RCC 7860 (cell line): ENCODE measurements around the gene PHF13.
A peak's percentile ranks its signal among the peaks of the same experiment; 100 is the strongest.

Experiments used
- DNase-seq: peaks from one replicate; pipeline ENCODE4 v3.0.0-alpha.2; 2015; ENCODE audit warnings: low spot score
- FAIRE-seq: peaks from 2 replicates; lab custom pipeline; 2012; peaks lifted over from hg19 to GRCh38; lab: Jason Lieb, UNC

The PHF13 gene

DNA sequence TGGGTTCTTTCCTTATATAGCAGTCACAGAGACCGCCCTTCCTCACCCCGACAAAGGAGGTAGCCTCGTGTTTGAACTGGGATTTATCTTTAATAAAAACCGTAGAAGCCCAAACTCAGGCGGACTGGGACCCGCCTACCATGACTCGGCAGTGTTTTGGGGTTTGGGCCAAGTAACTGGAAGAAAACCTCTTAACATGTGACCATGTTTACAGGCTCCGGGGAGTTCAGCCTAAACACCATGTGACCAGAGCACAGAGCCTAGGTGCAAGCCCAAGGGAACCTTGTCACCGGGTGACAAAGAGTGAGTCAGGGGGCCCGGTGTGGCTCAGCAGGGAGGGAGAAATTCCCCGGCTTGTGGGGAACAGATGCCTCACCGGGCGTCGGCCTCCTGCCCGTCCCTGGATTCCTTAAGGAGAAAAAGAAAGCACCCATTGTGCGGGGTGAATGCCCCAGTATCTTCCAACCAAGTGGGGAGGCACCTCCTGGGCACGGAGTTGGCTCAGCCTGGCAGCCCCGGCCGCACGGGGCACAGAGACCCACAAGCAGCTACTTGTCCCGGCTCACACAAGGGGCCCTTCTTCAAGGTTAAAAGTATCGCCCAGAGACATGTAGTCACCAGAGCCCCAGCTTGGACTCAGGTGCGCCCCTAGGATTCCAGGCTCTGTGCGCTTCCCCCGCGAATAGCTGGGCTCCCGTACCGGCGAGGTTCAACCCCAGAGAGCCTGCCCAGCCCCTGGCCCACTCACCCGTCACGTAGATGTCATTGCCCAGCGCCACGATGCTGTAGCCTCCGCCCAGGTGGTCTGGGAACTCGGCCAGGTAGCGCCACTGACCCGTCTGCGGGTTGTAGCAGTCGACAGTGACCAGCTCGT, 12.2 kb upstream of the PHF13 start:
- FAIRE-seq, result peak; percentile 90
- peak; percentile 96 for DNase-seq

DNA sequence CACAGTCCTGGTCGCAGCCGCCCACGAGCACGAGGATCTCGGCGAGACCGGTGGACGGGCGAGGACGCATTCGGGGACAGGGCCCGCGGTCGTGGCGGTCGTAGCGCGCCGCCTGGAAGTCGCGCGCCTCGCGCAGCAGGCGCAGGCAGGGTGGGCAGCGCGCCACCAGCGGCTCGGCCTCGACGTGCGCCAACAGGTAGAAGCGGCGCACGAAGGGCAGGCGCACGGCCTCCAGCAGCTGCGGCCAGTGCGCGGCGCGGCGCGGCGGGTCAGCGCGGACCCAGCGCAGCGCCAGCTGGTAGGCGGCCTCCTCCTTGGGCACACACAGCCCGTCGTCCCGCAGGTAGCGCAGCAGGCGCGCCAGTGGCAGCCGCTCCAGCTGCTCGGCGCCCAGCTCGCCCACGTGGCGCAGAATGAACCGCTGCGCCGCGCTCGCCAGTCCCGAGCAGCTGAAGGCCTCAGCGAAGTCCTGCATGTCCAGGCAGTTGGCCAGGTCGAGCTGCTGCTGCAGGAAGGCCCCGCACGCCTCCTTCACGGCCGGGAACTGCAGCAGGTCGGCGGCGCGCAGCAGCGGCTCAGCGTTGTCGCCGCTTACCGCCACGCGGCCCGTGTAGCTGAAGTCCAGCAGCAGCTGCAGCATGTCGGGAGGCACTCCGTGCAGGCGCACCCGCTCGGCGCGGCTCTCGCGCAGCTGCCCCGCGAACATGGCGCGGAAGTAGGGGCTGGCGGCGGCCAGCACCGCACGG, 11.4 kb upstream of the PHF13 start:
- FAIRE-seq (no peak), DNase-seq (no peak)

DNA sequence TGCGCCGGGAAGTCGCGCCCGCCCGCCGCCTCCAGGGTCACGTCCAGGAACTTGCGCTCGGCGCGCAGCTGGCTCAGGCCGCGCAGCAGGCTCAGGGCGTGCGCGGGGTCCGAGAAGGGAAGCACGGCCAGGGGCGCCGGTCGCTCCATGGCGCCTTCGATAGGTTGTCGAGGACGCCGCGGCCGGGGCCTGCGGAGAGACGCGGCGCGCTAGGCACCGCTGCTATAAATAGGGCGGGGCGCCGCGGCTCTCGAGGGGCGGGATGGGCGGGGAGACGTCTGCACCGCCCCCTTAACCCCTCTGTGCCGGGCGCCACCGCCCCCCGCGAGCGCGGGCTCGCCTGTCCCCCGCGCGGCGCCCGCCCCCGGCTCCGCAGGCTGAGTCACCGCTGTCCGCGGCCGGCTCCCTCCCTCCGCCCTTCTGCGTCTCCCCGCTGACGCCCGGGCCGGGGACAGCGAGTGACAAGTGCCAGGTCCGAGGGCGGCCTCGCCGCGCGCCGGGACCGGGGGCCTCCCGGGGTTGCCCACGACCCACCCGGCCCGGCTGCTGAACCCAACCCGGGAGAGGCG, 10.8 kb upstream of the PHF13 start, which contains the start of gene KLHL21:
Gene KLHL21, minus strand, starts transcription at position 201 of the 569 bp plus-strand sequence. Its CDS starts 52 bp downstream, at position 149.
- DNase-seq, result peak; percentile 85
- no peak for FAIRE-seq

DNA sequence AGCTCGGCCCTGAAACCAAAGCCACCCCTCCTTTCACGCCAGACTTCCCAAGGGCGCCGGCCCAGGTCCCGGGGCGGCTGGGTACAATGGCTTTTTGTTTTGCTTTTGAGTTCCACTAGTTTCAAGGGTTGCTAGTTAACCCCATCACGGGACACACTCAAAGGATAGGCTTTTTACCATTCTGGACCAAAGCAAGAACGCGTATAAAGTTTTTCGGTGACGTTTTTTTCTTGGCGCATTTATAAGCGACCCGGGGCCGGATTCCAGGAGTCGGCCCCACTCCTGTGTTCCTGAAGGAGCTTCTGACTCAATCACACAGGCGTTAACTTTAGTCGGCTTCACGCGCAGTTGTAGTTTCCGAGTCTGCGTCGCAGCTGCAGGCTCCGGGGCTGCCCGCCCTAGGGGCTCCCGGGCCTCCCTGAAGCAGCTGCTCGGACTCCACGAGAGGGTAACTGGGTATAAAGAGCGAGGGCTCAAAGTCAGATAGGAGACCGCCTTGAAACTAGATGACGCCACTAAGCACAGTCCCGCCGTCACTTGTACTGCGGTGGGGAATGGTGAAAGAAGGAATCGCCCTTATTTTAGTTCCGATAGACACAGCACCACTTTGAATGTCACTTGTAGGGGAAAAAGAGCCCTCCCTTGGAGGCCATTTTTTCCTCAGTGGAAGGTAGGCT, 10.2 kb upstream of the PHF13 start:
- FAIRE-seq (no peak), DNase-seq (no peak)

DNA sequence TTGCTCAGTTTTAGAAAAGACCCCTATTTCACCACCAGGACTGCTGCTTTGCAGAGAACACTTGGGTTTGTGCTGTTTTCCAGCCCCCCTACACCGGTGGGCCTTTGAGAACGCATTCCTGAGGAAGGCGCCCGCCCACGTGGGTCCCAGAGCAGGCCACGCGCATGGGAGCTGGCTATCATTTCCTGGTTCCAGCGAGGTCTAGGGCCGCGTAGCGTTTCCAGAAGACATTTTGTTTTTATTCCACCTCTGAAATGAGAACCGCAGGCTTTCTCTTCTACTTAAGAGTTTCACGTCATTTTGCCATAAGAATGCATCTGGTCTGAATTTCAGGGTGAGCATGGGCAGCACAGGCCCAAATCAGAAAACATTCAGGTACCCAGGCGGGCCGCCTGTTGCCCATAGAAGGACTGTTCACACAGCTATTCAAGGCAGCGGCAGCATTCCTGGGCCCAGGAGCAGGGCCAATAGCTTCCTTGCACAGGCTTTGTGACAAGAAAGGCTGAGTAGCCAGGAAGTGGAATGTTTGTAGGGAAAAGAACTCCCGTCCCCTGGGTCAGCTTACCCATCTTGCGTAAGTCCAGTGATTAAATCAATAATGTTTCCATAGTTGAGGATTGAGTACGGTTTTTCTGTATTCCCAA, 9.5 kb upstream of the PHF13 start:
- no peak for DNase-seq

DNA sequence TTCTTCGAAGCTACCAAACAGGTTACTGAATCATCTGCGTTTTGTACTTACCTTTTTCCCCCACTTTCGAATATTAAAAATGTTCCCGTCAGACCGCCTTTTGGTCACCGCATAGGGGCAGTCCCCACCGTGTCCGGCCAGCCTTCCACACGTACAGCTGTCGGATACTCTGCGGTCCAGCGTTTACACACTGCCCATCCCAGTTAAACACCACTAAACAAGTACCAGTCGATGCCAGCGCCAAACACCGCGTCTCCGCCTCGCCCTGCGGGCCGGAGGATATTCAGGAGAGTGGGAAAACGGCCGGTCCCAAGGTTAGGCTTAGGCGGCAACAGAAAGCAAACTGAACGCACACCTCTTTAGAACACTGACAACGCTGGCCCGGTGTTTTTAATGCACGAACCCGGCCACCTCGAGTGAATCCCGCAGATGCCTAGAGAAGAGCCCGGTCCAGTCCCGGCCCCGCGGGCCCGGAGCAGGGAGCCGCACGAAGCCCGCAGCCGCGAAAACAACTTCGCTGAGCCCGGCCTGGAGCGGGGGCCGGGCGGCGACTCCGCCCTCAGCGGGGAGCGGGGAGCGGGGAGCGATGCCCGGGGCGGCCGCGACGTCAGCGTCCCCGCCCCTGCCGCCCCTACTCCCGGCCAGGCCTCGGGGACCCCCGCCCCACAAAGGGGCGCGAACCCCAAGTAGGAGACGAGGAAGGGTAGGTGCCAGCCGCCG, 730 bp upstream of the PHF13 start:
- DNase-seq (peak; percentile 15), FAIRE-seq (no peak)

More for the DNA sequence above, 9.5 kb upstream of the PHF13 start:
- FAIRE-seq, result no peak

DNA sequence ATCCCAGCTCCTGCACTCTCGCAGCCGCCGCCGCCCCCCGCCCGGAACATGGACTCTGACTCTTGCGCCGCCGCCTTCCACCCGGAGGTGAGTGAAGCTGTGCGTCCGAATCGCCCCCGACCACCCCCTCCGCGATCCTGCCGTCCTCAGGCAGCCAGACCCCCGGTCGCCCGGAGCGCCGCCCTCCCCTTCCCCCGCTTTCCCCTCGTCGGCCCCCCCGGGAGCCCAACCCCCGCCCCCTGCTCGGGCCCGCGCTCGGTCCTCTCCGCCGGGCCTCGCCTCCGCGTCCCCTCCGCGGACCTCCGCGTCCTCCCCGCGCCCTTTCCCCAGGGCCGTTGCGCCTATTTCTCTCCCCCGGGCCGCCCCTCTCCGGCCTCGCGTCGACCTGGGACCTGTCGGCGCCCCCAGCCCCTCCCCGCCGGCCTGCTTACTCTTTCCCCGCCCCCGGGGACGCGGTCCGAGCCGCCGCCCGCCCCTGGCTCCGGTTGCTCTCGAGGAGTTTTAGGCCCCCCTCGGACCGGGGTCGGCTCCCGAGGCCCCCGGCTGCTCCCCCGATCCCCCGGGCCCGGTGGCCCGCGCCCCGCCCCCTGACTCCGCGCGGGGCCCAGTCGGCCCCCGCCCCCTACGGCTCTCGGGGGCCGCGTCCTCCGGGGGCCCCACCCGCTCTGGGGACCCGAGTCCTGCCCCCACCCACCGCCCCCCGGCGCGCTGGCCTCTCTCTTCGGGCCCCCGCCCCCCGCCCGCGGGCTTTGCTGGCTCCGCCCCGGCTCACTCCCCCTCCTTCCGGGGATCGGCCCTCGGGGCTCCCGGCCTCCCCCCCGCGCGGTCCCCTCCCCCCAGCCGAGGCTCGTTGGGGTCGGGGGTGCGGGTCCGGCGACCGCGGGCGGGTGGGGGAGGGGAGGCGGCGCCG, 743 bp downstream of the PHF13 start:
- DNase-seq (no peak), FAIRE-seq (no peak)

DNA sequence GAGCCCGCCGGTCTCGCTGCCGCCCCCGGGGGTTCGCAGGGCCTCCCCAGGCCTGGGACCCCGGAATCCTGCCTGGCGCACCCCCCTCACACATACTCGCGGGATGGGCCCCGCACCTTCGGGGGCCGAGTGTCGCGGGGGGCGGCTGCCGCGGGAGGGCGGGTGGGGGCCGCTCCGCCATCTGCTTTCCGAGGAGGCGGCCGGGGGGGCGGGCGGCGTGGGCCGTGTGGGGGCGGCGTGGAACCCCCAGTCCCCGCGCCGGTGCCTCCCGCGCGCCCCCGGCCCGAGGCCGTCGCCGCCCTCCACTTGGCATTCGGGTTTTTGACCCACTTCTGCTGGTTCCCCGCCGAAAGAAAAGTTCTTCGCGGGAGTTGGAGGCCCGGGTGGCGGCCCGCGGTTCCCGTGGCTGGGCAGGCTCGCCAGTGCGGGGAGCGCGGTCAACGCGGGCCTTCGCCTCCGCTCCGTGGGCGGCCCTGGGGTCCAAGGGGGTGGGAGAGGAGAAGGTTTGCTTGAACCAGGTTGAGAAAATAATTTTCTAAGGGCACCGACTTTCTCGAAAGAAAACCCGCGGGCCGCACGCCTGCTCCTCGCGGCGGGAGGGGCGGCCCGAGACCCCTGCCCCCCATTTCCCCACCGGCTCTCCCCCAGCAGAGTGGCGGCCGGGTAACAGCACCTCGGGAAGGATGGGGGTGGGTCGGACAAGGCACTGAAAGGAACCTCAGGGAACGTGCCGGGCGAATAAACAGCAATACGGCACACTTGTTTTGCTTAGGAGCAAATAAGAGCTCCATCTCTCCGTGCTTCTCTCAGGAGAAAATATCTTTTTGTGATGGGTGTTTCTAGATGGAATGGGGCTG, 1.6 kb downstream of the PHF13 start:
- DNase-seq, result no peak
- FAIRE-seq, result no peak

DNA sequence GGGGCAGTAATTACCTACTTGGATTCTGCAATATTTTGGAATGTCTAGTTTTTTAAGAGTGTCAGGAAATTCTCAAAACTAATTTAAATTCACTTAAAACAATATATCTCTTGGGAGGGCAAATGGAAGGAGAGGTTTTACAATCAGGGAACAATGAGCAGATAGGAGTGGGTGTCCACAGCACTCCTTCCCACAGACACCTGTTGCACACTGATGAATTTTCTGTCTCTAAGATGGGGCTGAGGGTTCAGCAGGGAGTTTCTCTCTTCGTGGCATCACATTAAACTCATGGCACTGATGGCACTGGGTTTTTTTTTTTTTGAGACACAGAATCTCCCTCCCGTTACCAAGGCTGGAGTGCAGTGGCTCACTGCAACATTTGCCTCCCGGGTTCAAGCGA, 5.5 kb downstream of the PHF13 start:
- FAIRE-seq (no peak), DNase-seq (no peak)

- FAIRE-seq (no peak), DNase-seq (no peak)
Observed at GRCh38 chr1:6621429-6622391, 8.2 kb downstream of the PHF13 start.

DNA sequence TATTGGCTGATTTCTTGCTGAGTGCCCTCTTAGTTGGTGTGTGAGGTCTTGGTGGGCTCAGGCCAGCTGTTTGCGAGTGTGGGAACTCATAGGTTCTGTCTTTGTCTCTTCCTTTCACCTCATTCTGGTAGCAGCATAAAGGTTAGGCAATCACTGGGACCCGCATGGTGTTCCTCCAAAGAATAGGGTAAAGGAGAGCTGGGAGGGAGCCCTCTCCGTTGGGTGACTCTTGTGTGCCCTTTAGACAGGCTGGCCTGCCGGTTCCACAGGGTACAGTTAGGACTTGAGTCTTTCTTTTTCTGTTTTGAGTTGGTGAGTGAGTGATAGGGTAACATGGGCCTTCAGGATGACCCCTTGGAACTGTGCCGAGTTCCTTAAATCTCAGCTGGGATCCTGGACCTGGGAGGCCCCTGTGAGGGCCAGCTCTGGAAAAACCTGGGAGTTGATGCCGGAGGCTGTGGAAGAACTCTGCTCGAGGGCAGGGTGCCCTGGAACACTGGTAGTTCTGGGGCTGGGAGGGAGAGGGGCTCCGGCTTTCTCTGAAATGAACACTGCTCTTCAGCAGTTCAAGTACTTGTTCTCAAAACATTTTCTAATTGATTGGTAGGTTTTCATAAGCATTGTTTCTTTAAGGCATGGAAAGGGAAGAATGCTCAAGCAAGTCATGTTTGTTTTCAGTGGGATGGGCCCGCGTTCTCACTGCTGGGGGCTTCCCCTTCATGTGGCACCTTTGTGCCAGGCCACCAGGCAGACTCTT, 9.0 kb downstream of the PHF13 start:
- DNase-seq (no peak), FAIRE-seq (no peak)

- DNase-seq (no peak), FAIRE-seq (no peak)
Observed at GRCh38 chr1:6623269-6623965, 9.9 kb downstream of the PHF13 start.

DNA sequence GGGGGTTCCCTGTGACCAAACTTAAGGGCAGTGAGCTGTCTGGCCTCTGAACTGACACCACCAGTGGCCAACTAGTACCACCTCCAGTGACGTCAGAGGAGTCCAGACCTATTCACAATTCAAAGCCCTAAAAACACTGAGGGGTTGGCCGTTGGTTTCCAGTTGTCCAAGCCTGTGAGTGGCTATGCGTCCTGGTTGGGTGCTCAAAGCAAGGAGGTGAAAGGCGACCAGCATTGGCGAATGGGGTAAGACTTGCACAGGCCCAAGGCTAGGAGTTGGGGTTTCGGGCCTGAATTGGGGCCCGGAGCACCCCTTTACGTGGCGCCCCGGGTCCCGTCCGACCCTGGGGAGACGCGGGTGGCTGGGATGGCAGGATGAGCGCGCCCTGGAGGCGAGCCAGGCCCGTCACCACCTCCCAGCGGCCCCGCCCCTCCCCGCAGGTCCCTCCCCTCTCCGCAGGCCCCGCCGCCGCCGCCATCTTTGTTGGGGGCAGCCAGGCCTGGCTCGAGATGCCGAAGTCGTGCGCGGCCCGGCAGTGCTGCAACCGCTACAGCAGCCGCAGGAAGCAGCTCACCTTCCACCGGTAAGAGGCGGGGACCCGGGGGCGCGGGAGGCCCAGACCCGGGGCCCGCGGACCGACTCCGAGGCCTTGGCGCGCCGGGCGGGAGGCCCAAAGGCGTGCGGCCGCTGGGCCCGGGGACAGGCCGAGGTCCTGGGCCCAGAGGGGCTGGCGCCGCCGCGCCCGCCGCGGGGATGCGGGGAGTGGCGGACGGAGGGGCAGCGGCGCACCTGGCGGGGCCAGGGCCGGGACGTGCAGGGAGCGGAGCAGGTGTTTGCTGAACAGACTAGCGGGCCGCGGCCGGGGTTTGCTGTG, 11.4 kb downstream of the PHF13 start, which contains the start of gene THAP3:
Gene THAP3, plus strand, starts transcription at position 159 of the 874 bp plus-strand sequence. Its CDS starts 351 bp downstream, at position 510.
- DNase-seq (peak; percentile 53), FAIRE-seq (no peak)

GRCh38 chr1:6625584-6626149, 12.1 kb downstream of the PHF13 start:
- DNase-seq, result no peak
- no peak for FAIRE-seq
